Epidermal melanocyte (primary cell): ENCODE results near the gene NANOS2.

ENCODE experiments used
- DNase-seq: peaks from one replicate; pipeline ENCODE4 v3.0.0; 2011; ENCODE audit warnings: low spot score; ENCODE audit not compliant: insufficient read length

The NANOS2 gene

DNA sequence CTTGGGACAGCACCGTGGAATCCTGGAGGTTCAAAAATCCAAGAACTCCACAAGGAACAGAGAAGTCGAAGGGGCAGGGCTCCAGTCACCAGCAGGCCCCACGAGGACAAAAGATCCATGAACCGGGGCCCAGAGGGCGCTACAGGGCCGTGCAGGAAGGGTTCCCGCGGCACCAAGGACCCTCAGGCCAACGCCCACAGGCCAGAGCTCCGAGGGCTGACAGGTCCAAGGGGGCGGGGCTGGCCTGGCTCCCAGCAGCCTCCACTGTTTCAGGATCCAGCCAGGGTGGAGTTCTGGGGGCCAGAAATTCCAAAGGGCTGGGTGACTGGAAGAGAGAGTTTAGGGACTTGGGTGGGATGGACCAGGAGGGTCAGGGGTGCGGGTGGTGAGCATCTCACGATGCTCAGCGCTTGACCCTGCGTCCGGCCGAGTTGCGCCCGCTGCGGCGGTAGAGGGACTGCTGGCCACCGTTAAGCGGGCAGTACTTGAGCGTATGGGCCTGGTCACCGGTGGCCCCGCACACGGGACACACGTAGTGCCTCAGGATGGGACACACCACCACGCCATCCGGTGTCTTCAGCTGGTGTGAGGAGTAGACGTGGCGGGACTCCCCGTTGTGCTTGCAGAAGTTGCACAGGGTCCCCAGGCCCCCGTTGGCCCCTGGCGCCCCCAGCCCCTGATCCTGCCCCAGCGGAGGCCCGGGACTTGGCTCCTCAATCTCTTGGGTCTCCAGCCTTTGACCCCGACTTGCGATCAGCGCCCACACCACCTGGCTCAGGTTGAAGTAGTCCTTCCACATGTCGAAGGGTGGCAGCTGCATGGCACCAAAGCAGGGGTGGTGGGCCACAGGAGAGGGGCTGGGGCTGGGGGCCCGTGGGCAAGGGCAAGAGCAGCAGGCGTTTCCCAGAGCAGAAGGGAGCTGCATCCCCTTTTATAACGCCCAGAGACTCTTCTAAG lies at the start of gene NANOS2:
TSS of gene NANOS2 (minus strand) at position 905 of the 957 bp plus-strand sequence. CDS start at position 820, 85 bp downstream.
- no peak for DNase-seq

DNA sequence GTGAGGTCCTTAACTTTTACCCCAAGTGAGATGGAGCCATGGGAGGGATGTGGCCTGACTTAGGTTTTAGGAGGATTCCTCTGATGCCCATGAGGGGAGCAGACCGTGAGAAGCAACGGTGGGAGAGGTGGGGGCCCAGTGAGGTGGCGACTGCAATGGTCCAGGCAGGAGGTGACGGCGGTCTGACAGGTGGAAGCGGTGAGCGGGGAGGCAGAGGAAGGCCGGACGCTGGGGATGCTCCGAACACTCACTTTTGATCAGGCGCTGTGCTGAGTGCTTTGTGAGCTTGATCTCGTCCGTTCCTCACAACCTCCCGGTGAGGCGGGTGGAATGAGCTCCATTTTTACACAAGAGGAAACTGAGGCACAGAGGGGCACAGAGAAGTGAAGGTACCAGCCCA lies 47.4 kb upstream of the NANOS2 start:
- no peak for DNase-seq

DNA sequence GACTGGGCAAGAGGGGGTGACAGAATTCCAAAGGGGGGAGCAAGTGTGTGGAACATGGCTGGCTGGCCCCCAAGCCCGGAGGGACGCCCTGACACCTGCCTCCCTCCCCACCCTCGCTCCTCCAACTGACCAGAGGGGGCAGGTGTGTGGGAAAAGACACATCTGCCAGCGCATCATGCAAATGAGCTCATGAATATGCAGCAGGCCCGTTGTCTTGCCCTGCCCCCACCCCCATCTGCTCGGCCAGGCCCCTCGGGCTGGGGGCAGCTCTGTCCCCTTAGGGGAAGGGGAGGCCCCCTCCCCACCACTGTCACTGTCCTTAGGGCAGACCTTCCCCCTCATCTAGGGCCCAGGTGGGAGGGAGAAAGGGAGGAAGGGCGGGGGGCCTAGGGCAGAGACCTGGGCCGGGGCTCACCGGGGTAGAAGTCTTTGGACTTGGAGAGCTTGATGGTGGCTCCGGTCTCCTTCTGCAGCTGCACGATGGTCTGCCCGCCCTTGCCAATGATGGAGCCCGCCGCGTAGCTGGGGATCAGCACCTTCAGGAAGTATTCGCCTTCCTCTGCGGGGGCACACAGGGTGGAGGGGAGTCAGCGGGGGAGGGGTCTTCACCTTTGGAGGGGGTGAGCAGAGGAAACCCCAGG lies 46.1 kb upstream of the NANOS2 start:
- no peak for DNase-seq

DNA sequence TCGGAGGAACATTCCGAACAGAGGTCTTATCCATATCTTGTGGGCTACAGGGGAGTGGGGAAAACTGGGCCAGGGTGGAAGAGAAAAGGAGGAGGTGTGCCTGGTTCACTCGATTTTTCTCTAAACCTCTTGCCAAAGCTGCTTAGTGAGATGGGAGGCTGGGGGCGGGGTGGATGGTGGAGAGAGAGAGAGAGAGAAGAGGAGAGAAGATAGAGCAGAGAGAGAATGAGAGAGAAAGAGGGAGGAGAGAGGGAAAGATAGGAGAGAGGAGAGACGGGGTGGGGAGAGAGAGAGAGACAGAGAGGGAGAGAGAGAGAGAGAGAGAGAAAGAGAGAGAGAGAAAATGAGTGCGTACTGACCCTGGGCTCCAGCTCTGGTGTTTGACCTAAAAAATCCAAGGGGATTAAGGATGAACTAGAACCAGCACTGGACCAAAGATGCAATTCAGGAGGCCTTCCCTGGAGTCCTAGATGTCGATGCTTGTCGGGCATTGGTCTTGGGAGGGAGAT lies 45.0 kb upstream of the NANOS2 start:
- DNase-seq, result no peak

DNA sequence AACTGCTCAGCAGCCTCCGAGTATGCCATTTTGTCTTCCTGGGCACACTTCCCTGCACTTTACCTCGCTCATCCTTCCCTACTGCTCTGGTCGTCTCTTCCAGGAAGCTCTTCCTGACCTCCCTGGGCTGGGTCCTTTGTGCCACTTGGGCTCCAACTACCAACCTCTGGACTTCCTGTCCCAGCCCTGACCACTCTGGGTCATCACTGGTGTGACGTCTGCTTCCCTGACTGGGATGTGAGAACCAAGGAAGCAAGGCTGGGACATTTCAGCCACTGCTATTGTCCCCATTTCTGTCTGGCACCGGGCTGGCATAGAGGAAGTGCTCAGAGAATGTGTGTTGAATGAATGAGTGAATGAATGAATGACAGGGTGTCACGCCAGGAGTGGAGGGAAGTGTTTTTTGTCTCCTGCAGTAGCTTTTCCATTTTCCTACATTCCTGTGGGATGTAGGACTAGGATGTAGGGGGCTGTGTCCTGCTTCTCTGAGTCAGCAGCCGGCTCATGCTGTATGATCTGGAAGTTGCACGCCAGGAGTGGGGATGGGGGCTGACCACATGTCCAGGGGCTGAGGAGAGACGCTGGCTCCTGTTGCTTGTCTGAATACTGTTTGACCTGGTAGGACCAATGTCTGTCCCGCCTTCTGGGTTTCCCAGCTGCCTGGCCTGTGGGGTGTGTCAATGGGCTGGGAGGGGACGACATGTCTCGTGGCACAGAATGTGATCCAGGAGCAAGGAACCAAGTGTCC lies 44.4 kb upstream of the NANOS2 start:
- no peak for DNase-seq

DNA sequence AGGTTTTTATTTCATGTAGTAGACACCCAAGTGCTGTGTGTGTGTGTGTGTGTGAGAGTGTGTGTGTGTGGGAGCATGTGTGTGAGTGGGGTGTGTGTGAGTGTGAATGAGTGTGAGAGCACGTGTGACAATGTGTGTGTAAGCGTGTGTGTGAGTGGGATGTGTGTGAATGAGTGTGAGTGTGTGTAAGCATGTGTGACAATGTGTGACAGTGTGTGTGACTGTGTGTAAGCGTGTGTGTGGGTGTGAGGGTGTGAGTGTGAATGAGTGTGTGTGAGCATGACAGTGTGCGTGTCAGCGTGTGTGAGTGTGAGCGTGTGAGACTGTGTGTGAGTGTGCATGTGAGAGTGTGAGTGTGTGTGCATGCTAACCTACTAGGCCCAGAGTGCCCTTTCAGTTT lies 43.7 kb upstream of the NANOS2 start:
- DNase-seq, result no peak

DNA sequence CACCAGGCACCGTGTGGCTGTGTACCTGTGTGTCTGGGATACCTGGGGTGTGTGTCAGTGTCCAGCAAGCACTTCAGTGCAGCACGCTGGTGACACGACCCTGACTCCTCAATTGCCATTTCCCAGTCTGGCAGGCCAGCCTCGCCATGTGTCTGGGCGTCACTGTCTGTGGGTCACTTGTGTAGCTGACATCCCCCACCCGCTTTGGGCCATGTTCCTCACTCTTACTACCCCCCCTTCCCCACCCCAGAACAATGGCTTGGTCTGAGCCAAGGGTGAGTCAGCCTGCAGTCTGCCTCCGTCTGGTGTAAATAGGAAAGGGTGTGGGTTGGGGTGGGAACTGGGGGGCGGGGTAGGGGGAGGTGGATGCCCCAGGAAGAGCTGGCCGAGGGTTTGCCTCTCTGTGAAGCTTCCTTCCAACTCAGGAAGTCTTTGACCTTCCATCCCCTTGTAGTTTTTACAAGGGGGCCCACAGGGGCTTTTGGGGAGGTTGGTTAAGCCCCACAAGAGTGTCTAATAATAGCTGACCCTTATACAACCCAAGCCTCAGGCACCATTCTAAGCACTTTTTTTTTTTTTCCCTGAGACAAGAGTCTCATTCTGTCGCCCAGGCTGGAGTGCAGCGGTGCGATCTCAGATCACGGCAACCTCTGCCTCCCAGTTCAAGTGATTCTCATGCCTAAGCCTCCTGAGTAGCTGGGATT lies 41.5 kb upstream of the NANOS2 start:
- no peak for DNase-seq

DNA sequence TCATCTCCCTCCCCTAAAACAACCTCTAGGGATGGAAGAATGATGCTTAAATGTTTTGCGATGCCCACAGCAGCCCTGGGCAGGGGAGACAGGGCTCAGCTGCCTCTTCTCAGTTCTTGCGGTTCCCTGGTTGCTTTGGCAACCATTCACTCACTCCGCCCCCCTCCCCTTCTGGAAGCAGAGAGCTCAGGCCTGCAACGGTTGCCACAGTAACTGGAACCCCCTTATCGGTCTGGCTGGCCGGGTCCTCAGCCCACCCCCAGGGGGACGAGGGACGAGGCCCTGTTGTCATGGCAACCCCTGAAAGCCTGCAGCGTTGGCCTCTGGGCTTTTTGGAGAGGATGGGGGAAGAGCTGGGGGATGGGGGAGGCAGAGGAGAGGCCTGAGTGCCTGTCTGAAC lies 39.6 kb upstream of the NANOS2 start:
- no peak for DNase-seq

DNA sequence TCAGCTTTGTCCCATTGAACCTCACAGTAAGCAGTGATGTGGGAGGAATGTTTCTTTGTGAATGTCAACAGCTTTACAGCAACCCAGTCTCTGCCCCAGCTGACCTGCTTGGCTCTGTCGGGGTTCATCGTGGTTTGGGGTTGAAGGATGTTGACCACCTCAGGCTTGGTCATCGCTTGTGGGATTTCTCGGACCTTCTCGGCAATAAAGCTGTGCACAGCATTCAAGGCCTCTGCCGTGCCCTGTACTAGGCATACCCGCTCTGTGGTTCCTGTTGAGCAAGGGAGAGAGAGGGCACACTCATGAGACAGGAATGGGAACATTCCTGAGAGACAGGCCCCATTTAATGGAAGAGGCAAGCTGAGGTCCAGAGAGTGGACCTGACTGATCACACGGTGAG lies 39.1 kb upstream of the NANOS2 start:
- no peak for DNase-seq

DNA sequence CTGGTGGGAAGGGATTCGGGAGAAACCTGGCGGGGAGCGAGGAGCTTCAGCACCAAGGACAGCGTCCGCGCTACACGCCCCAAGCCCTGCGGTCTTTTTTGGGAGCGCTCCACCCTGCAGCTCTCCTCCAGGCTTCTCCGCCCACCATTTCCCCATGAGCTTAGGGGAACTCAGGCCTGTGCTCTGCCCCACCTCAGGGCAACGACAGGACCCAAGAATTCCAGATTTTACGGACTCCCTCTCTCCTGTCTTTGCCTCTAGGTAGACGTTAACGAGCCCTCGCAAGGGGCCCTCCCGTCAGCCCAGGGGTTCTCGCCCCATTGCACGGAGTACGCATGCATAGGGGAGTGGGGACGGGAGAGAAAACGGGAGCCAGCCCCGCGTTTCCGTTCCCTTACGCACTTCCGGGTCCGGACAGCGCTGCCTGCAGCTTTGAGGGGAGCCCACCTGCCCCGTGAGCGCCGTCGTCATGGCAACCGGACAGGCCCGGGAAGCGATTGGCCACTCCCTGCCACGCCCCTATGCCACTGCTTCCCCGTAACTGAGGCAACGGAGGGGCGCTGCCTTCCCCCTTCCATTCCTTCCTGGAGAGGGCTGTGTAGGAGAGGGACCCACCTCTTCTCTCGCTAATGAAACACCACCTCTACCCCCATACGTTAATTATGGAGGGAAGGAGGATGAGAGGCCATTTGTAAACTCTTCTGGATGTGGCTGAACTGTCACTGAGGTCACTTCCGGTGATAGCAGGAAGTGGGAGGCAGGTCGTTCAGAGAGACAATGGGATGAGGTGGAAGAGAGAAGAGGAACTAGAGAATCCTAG lies 38.3 kb upstream of the NANOS2 start:
- DNase-seq, result peak; percentile 55

DNA sequence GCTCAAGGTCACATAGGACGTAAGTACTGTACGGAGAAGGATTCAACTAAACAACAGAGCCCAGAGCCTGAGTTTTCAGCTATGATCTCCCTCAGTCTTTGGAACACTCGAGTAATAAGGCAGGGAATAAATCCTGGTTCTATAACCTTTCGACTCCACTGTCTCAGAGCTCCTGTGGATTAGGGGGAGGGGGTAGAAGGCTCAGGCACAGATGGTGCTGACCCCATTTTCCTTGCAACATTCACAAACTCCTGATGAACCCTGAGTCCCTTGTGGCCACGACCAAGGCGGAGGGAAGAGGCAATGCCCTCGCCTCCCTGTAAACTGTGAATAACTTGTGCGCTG lies 37.7 kb upstream of the NANOS2 start:
- DNase-seq, result no peak

DNA sequence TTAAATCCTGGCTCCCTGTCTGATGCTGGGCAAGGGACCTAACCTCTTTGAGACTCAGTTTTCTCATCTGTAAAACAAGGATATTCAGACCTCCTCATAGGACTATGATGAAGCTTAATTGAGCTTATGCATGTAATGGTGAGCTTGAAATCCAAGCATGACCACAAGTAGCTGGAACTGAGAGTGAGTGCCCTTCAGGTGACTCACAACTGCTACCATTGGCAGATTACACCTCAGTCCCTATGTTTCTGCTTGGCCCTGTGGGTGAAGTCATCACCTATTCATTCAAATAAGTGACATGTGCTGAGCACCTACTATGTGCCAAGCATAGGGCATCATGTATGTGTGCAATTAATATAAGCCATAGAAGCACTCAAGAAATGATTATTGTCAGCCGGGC lies 33.3 kb upstream of the NANOS2 start:
- no peak for DNase-seq

DNA sequence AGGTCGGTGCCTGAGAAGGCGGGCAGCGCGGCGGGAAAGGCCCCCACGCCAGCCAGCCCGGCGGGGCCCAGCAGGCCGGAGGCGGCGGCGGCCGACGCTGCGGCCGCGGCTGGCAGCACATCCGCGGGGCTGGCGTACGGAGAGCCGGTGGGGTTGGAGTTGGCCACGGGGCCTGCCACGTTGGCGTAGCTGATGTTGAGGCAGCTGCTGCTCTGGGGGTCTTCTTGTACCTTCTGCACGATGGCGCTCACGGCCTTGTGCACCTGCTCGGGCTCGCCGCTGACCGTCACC lies 25.9 kb upstream of the NANOS2 start:
- no peak for DNase-seq

DNA sequence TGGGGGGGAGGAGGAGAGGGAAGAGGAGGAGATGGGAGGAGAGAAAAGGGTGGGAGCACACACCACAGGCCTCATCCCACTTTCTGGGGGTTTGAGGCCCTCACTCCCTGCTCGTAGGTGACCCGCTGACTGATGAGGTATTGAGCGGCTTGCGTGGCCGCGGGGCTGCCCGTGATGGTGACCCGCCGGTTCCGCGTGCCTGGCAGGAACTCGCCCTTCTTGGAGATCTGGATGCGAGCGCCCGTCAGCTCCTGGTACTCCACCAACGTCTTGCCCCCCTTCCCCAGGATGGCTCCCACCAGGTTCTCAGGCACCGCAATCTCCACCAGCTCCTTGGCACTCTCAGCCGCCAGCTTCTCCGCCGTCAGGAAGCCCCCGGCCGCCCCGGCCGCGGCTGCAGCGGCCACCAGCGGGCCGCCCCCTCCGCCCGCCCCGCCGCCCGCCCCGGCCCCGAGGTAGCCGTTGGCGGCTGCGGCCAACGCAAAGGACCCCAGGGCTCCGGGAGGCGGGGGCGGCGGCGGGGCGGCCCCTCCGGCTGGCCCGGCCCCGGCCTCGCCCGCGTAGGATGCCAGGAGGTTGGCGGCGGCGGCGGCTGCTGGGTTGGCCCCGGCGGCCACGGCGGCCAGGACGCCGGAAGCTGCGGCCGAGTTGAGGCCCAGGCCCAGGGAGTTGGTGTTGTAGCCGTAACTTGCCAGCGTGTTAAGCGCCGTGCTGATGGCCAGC lies 25.4 kb upstream of the NANOS2 start:
- no peak for DNase-seq

DNA sequence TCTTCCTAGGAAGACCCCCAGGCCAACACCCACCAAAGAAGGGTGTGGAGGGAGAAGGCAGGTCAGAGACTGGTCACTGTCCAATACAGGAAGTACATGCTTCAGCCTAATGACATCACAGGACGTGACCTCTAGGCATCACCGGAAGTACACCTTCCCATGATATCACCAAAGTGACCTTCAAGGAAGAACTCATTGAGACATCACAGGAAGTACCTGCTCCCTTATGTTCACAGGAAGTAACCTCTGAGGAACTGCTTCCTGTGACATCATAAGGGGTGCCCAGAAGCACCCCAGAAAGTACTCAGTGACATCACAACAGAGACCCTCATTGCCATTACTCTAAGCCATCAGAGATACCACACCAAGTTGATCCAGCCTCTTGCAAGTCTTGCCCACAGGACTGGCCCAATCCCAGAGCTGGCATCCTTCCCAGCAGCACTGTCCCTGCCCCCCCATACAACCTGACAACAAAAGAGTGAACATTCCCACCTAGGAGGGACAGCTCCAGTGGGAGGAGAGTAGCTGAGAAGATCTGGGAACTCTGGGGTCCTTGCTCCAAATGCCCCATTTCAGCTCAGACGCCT lies 24.2 kb upstream of the NANOS2 start:
- no peak for DNase-seq

DNA sequence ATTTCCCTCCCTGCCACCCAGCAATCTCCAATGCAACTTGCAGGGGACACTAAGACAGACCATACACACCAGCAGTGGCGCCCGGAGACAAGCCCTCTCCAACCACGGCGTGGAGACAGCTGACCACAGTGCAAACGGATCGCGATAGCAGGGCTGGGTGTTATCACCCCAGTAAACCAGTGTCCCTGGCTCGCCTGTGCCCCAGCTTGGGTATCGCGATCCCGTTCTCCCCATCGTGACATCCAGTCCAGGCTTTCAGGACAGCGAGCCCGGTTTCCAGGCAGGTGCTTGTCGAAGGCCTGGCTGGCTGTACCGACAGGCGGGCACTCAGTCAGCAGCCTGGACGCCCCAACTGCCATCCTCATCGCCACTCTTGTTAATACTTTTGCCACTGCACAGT lies 20.7 kb upstream of the NANOS2 start:
- DNase-seq, result no peak

DNA sequence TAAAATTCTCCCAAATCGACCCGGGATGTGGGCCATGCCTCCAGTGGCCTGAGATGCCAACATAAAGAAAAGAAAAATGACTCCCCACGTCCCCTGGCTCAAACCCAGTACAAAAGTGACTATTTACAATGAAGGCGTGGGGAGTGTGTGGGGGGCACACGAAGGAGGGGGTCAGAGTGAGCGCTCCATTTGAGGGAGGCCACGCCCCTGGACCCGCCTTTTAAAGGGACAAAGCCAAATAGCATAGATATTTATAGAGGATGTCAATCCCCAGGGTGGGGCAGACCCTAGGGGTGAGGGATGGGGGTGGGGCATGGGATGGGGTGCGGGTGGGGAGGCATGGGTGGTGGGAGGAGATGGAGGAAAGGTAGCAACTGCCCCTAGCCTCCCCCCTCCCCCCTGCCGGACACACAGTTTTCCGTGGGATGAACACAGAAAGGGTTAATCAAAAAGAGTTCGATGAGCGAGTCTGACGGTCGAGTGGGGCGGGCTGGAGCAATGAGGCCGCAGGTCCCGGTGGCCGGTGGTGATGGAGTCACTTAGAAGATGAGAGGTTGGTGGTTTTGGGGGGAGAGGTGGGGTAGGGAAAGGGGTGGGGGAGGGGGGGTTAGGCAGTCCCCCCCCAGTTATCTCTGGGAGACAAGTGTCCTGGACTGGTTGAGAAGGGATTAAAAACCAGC lies 20.1 kb upstream of the NANOS2 start:
- DNase-seq, result no peak

DNA sequence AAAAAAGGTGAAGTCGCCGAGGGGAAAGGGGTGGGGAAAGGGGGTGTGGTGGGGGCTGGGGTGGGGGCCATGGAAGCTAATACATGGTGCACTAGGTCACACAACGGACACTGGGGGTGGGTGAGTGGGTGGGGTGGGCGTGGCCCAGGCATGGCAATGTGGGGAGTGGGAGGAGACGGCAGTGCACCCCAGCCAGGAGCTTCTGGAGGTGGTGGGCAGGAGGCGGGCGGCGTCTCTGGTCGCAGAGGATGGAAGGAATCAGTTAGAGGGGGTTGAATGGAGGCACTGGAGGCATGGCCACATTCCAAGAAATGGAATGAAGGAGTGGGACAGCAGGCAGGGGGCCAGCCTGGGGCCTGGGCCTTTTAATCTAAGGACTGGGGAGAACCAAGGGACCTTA lies 19.2 kb upstream of the NANOS2 start:
- no peak for DNase-seq

DNA sequence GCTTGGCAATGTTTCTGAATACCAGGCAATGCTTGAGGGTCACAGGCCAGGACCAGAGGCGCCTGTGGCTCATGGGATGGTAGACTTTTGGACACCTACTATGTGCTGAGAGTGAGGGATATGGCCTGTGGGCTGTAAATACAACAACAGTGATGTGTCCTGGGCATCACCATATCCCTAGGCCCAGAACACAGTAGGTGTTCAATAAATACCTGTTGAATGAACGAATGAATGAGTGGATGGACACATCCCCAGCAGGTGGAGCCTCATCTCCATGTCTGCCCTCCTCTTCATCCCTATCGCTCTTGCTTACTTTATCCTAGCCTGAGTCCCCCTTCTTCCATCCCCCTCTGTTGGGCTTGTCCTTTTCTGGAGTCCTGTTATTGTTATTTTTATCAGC lies 16.5 kb upstream of the NANOS2 start:
- DNase-seq, result no peak
